ENCODE results near the gene ERI3. TPM values are rescaled to one million over a fixed set of nuclear protein-coding genes. Genes with fewer than 3 reads are reported as not detected.

ERI3 gene
- 10 to 100 TPM; 23.8 to 30.5 (median 28.7) TPM for total RNA-seq

GRCh38 chr1:44354840-44355581 is at the start of gene ERI3:
Gene ERI3 (minus strand): TSS chr1:44355257. CDS start chr1:44355026, 231 bp downstream.
- no peak for TF ChIP-seq CTCF (IDR thresholded peaks at IDR 0.05; ENCODE audit: low read depth)

GRCh38 chr1:44401256-44402228 is 46.5 kb upstream of the ERI3 start:
- TF ChIP-seq CTCF (IDR thresholded peaks at IDR 0.05; ENCODE audit: low read depth): no peak

GRCh38 chr1:44390277-44390676 is 35.2 kb upstream of the ERI3 start:
- TF ChIP-seq CTCF (IDR thresholded peaks at IDR 0.05; ENCODE audit: low read depth): no peak

GRCh38 chr1:44389437-44389836 is 34.4 kb upstream of the ERI3 start:
- no peak for TF ChIP-seq CTCF (IDR thresholded peaks at IDR 0.05; ENCODE audit: low read depth)

GRCh38 chr1:44388551-44388950 is 33.5 kb upstream of the ERI3 start:
- TF ChIP-seq CTCF (IDR thresholded peaks at IDR 0.05; ENCODE audit: low read depth): no peak

GRCh38 chr1:44380666-44381177 is 25.7 kb upstream of the ERI3 start:
- no peak for TF ChIP-seq CTCF (IDR thresholded peaks at IDR 0.05; ENCODE audit: low read depth)
